Skin of body (tissue), 2 donors: ENCODE data around the gene SLAMF8. TPM values are rescaled to one million over a fixed set of nuclear protein-coding genes. Genes with fewer than 3 reads are reported as not detected.
A peak's percentile ranks its signal among the peaks of the same experiment; 100 is the strongest.

Source experiments
- DNase-seq: peaks from one replicate; lab custom pipeline; 2025; lab: John Stamatoyannopoulos, UW
- total RNA-seq: library from RNA; depleted of rRNA; stranded (reverse); fragments of >200 nt; gene quantifications from one replicate; pipeline ENCODE4 v1.2.3, GENCODE V29; 2014

The SLAMF8 gene
- total RNA-seq, 1 donor from 2014 or later = 0.20 TPM

- no peak for DNase-seq
Observed at GRCh38 chr1:159845751-159846629, 19.3 kb downstream of the SLAMF8 start.

- DNase-seq = no peak
Observed at GRCh38 chr1:159847231-159847630, 20.6 kb downstream of the SLAMF8 start.

- DNase-seq = no peak
Observed at GRCh38 chr1:159848326-159848725, 21.7 kb downstream of the SLAMF8 start.

GRCh38 chr1:159849626-159850366 is 23.1 kb downstream of the SLAMF8 start:
- no peak for DNase-seq

- no peak for DNase-seq
Observed at GRCh38 chr1:159851407-159851806, 24.7 kb downstream of the SLAMF8 start.

- peak; percentile 35 for DNase-seq
Observed at GRCh38 chr1:159853417-159854115, 26.9 kb downstream of the SLAMF8 start.

GRCh38 chr1:159854116-159854692 is 27.5 kb downstream of the SLAMF8 start:
- peak; percentile 41 for DNase-seq

- peak; percentile 52 for DNase-seq
Observed at GRCh38 chr1:159854693-159855192, 28.1 kb downstream of the SLAMF8 start.

- DNase-seq = no peak
Observed at GRCh38 chr1:159855709-159856108, 29.0 kb downstream of the SLAMF8 start.

GRCh38 chr1:159856576-159856975 is 29.9 kb downstream of the SLAMF8 start:
- DNase-seq = no peak

GRCh38 chr1:159857889-159858288 is 31.2 kb downstream of the SLAMF8 start:
- DNase-seq = no peak

GRCh38 chr1:159859767-159860322 is 33.2 kb downstream of the SLAMF8 start:
- no peak for DNase-seq

- no peak for DNase-seq
Observed at GRCh38 chr1:159860456-159860855, 33.8 kb downstream of the SLAMF8 start.

GRCh38 chr1:159861218-159861617 is 34.5 kb downstream of the SLAMF8 start:
- no peak for DNase-seq

GRCh38 chr1:159862031-159862430 is 35.4 kb downstream of the SLAMF8 start:
- DNase-seq = no peak

- DNase-seq = no peak
Observed at GRCh38 chr1:159862557-159862956, 35.9 kb downstream of the SLAMF8 start, which contains the start of gene VSIG8. Gene VSIG8, minus strand, starts transcription at chr1:159862657. Its CDS starts 136 bp downstream, at chr1:159862521.

GRCh38 chr1:159864262-159864661 is 37.6 kb downstream of the SLAMF8 start:
- DNase-seq = no peak

GRCh38 chr1:159866066-159866465 is 39.4 kb downstream of the SLAMF8 start:
- no peak for DNase-seq

- DNase-seq = no peak
Observed at GRCh38 chr1:159866905-159867663, 40.4 kb downstream of the SLAMF8 start.

GRCh38 chr1:159867664-159868026 is 41.0 kb downstream of the SLAMF8 start:
- no peak for DNase-seq
